ENCODE data around the gene KLF11. TPM values are rescaled to one million over a fixed set of nuclear protein-coding genes. Genes with fewer than 3 reads are reported as not detected.

The KLF11 gene
- polyA plus RNA-seq, 3 donors: 21.0 to 69.8 (median 25.3) TPM

DNA sequence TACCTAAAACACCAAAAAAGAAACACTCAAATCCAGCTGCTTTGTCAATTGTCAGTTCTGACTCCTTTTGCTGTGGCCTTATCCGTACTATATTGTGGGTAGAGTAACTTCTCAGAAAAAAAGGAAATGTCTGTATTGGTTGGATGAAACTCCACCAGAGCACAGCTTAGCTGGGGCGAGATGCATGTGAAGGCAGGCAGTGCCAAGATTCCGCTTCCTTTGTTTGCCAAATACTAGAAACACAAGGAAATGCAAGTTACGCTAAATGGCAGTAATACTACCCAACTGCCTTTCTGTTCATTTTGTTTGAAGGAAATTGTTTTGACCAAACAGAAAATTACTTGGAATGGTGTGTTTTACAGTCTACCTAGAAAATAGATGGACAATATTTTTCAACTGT, 10.0 kb downstream of the KLF11 start:
- Mint-ChIP-seq H3K27me3 (ENCODE audit: low read depth in 3 of 3) (peaks cover 2 to 7% (median 3%) of the 10 kb centered on the region in 3 donors), H3K9me3 (no peaks in the 10 kb centered on the region), H3K4me1 (peaks cover 20% of the 10 kb centered on the region), H3K27ac (no peak overlapping the region), H3K36me3 (peaks cover 55 to 73% of the 10 kb centered on the region in 2 donors), H3K4me3 (no peak overlapping the region)
- peaks cover 7% of the 10 kb centered on the region for H3K79me2 ChIP-seq (ENCODE audit: insufficient read depth, low read length)
- H3K9me3 ChIP-seq (replicated peaks in 1 of 2; ENCODE audit: control insufficient read depth in 1 of 2, insufficient read depth in 1 of 2, low read length in 2 of 2): no peaks in the 10 kb centered on the region
- no peak for DNase-seq
- no peak overlapping the region for H3K27ac ChIP-seq (ENCODE audit: low read depth in 1 of 2, low read length in 2 of 2)
- H4K20me1 ChIP-seq (ENCODE audit: insufficient read depth, low read length): peaks cover 76% of the 10 kb centered on the region
- WGBS (ENCODE audit: insufficient coverage): no CpG with 5 or more reads among the region's 4 CpGs
- H3K4me1 ChIP-seq (ENCODE audit: control insufficient read depth in 1 of 2, insufficient read depth in 2 of 2, low read length in 2 of 2): peaks cover 9 to 11% of the 10 kb centered on the region in 2 donors
- no peak overlapping the region for H3K9ac ChIP-seq (ENCODE audit: insufficient read depth, low read length, poor library complexity, severe bottlenecking)
- intact Hi-C loops (cut with micrococcal nuclease): no loop called here
- no peak overlapping the region for H3K4me2 ChIP-seq (replicated peaks; ENCODE audit: extremely low read depth, low read length, poor library complexity, severe bottlenecking)
- no peak overlapping the region for H3K4me3 ChIP-seq (replicated peaks in 1 of 3; ENCODE audit: low read depth in 2 of 3, low read length in 3 of 3)
- H2AFZ ChIP-seq (ENCODE audit: insufficient read depth, low read depth, low read length, poor library complexity, severe bottlenecking): no peak overlapping the region
- no peaks in the 10 kb centered on the region for H3K27me3 ChIP-seq (ENCODE audit: control insufficient read depth in 2 of 2, insufficient read depth in 2 of 2, low read length in 2 of 2)
- H3K36me3 ChIP-seq (replicated peaks in 1 of 2; ENCODE audit: control insufficient read depth in 1 of 2, insufficient read depth in 2 of 2, low read length in 2 of 2): peaks cover 48 to 65% of the 10 kb centered on the region in 2 donors
- TF ChIP-seq, protein P1, sequence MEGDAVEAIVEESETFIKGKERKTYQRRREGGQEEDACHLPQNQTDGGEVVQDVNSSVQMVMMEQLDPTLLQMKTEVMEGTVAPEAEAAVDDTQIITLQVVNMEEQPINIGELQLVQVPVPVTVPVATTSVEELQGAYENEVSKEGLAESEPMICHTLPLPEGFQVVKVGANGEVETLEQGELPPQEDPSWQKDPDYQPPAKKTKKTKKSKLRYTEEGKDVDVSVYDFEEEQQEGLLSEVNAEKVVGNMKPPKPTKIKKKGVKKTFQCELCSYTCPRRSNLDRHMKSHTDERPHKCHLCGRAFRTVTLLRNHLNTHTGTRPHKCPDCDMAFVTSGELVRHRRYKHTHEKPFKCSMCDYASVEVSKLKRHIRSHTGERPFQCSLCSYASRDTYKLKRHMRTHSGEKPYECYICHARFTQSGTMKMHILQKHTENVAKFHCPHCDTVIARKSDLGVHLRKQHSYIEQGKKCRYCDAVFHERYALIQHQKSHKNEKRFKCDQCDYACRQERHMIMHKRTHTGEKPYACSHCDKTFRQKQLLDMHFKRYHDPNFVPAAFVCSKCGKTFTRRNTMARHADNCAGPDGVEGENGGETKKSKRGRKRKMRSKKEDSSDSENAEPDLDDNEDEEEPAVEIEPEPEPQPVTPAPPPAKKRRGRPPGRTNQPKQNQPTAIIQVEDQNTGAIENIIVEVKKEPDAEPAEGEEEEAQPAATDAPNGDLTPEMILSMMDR (IDR thresholded peaks at IDR 0.05): no peak

DNA sequence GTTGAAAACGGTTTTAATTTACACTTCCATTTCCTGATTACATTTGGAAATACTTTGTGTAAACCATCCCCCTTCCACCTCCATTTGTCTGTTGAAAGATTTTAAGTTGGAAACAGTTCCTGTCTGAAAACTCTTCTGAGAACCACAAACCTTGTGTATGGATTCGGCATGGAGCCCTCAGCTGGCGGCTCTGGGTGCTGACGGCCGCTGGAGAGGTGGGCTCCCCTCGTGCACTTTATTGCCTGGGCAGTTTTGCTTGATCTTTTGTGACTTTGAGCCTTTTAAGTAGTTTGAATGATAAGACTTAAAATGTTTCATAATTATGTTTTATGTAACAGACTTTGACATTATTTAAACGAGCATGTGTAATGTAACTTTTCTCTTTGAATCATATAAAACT, 11.1 kb downstream of the KLF11 start:
- H4K20me1 ChIP-seq (ENCODE audit: insufficient read depth, low read length): peaks cover 66% of the 10 kb centered on the region
- peaks cover 40 to 56% of the 10 kb centered on the region in 2 donors for H3K36me3 ChIP-seq (replicated peaks in 1 of 2; ENCODE audit: control insufficient read depth in 1 of 2, insufficient read depth in 2 of 2, low read length in 2 of 2)
- DNase-seq: no peak
- H3K4me1 ChIP-seq (ENCODE audit: control insufficient read depth in 1 of 2, insufficient read depth in 2 of 2, low read length in 2 of 2): peaks cover 9 to 11% of the 10 kb centered on the region in 2 donors
- H3K9me3 ChIP-seq (replicated peaks in 1 of 2; ENCODE audit: control insufficient read depth in 1 of 2, insufficient read depth in 1 of 2, low read length in 2 of 2): no peaks in the 10 kb centered on the region
- no peak overlapping the region for H3K4me3 ChIP-seq (replicated peaks in 1 of 3; ENCODE audit: low read depth in 2 of 3, low read length in 3 of 3)
- TF ChIP-seq, protein P1 (IDR thresholded peaks at IDR 0.05): no peak
- peaks cover 46 to 63% of the 10 kb centered on the region in 2 donors for H3K36me3 Mint-ChIP-seq
- no peaks in the 10 kb centered on the region for H3K27me3 ChIP-seq (ENCODE audit: control insufficient read depth in 2 of 2, insufficient read depth in 2 of 2, low read length in 2 of 2)
- no peak overlapping the region for H2AFZ ChIP-seq (ENCODE audit: insufficient read depth, low read depth, low read length, poor library complexity, severe bottlenecking)
- peaks cover 4% of the 10 kb centered on the region for H3K79me2 ChIP-seq (ENCODE audit: insufficient read depth, low read length)
- 83% methylated on average over 5 of the region's 7 CpGs for WGBS (ENCODE audit: insufficient coverage)
- intact Hi-C loops (cut with micrococcal nuclease): no loop called here
- H3K9ac ChIP-seq (ENCODE audit: insufficient read depth, low read length, poor library complexity, severe bottlenecking): no peak overlapping the region
- H3K4me3 Mint-ChIP-seq: no peak overlapping the region
- no peak overlapping the region for H3K27ac ChIP-seq (ENCODE audit: low read depth in 1 of 2, low read length in 2 of 2)
- peaks cover 2 to 12% (median 3%) of the 10 kb centered on the region in 3 donors for H3K27me3 Mint-ChIP-seq (ENCODE audit: low read depth in 3 of 3)
- peaks cover 20% of the 10 kb centered on the region for H3K4me1 Mint-ChIP-seq
- H3K9me3 Mint-ChIP-seq: no peaks in the 10 kb centered on the region
- H3K4me2 ChIP-seq (replicated peaks; ENCODE audit: extremely low read depth, low read length, poor library complexity, severe bottlenecking): no peak overlapping the region
- H3K27ac Mint-ChIP-seq: peak overlapping the region in 1 of 7 donors; percentile 63
